DMS 273 (cell line): Measurements from ENCODE around the gene SLC39A11.

ENCODE experiments used
- DNase-seq: peaks from one replicate; lab custom pipeline; 2025; ENCODE audit not compliant: unreplicated experiment; lab: John Stamatoyannopoulos, UW

SLC39A11 gene

GRCh38 chr17:72613806-72614292 is 478.6 kb downstream of the SLC39A11 start:
- no peak for DNase-seq

- DNase-seq: no peak
Observed at GRCh38 chr17:72613396-72613795, 479.1 kb downstream of the SLC39A11 start.

GRCh38 chr17:72611172-72611571 is 481.3 kb downstream of the SLC39A11 start:
- no peak for DNase-seq

- DNase-seq: no peak
Observed at GRCh38 chr17:72609501-72609900, 483.0 kb downstream of the SLC39A11 start.

GRCh38 chr17:72608436-72608835 is 484.1 kb downstream of the SLC39A11 start:
- no peak for DNase-seq

- no peak for DNase-seq
Observed at GRCh38 chr17:72606656-72607055, 485.8 kb downstream of the SLC39A11 start.

- no peak for DNase-seq
Observed at GRCh38 chr17:72605543-72605942, 486.9 kb downstream of the SLC39A11 start.

- DNase-seq: no peak
Observed at GRCh38 chr17:72604518-72604917, 488.0 kb downstream of the SLC39A11 start.

GRCh38 chr17:72603420-72604242 is 488.9 kb downstream of the SLC39A11 start:
- no peak for DNase-seq

GRCh38 chr17:72602517-72603419 is 489.7 kb downstream of the SLC39A11 start:
- no peak for DNase-seq

GRCh38 chr17:72600934-72601333 is 491.6 kb downstream of the SLC39A11 start:
- DNase-seq: no peak

GRCh38 chr17:72599891-72600290 is 492.6 kb downstream of the SLC39A11 start:
- DNase-seq: peak; percentile 18

- DNase-seq: no peak
Observed at GRCh38 chr17:72598695-72599094, 493.8 kb downstream of the SLC39A11 start.

- no peak for DNase-seq
Observed at GRCh38 chr17:72597354-72598087, 495.0 kb downstream of the SLC39A11 start.
